Kidney (tissue), 14 donors: Measurements from ENCODE around the gene DNM1. TPM values are rescaled to one million over a fixed set of nuclear protein-coding genes. Genes with fewer than 3 reads are reported as not detected.

Experiments
- DNase-seq, 5 donors: peaks; one replicate each; pipeline ENCODE4 v3.0.0-alpha.2; 2013 to 2020
- FAIRE-seq: peaks from 2 replicates; lab custom pipeline; 2012; peaks lifted over from hg19 to GRCh38; lab: Jason Lieb, UNC
- H3K27ac ChIP-seq, 2 donors: one replicate each; pipeline ENCODE4 v1.7.0; 2013; ENCODE audit warnings: low read depth in 2 of 2, low read length in 2 of 2, inconsistent platforms in 1 of 2
- H3K27me3 ChIP-seq: one replicate; pipeline ENCODE4 v1.7.1; 2013; ENCODE audit warnings: low read length, inconsistent platforms; ENCODE audit not compliant: control insufficient read depth, insufficient read depth
- H3K36me3 ChIP-seq, 3 donors: one replicate each; pipeline versions ENCODE4 v1.7.0 to v1.7.1; 2013; ENCODE audit warnings: low read length in 3 of 3, control low read depth in 1 of 3, inconsistent platforms in 1 of 3; ENCODE audit not compliant: insufficient read depth in 3 of 3, control insufficient read depth in 2 of 3
- H3K4me1 ChIP-seq, 3 donors: one replicate each; pipeline versions ENCODE4 v1.7.0 to v1.7.1; 2013; ENCODE audit warnings: low read length in 3 of 3, inconsistent platforms in 1 of 3, low read depth in 1 of 3; ENCODE audit not compliant: control insufficient read depth in 2 of 3, insufficient read depth in 2 of 3
- H3K4me3 ChIP-seq, 3 donors: one replicate each; pipeline versions ENCODE4 v1.7.0 to v1.8.1; 2013; ENCODE audit warnings: low read length in 3 of 3, control low read depth in 1 of 3, inconsistent platforms in 1 of 3
- H3K9ac ChIP-seq, 3 donors: one replicate each; pipeline versions ENCODE4 v1.7.0 to v1.7.1; 2013; ENCODE audit warnings: low read length in 3 of 3, control low read depth in 1 of 3, inconsistent platforms in 1 of 3
- H3K9me3 ChIP-seq, 3 donors: one replicate each; pipeline versions ENCODE4 v1.7.0 to v1.7.1; 2013; ENCODE audit warnings: low read length in 3 of 3, control low read depth in 1 of 3, inconsistent platforms in 1 of 3; ENCODE audit not compliant: control insufficient read depth in 2 of 3, insufficient read depth in 1 of 3
- CTCF ChIP-seq: IDR thresholded peaks from 3 replicates; pipeline ENCODE4 v1.5.1; 2012; ENCODE audit warnings: mild to moderate bottlenecking, moderate library complexity, borderline replicate concordance; ENCODE audit not compliant: insufficient read depth; ENCODE audit errors: extremely low read depth
- intact Hi-C: fragments of 100-400 bp; cut with DNase I; formaldehyde crosslinking; loops from one replicate; pipeline ENCODE4 v1.11.1; 2022
- polyA plus RNA-seq: library from polyadenylated mRNA; stranded (reverse); fragments of 350-450 nt; fragmentation: Illumina TruSeq; extraction: RNeasy Lipid Tissue Mini Kit (QIAGEN cat#74804); gene quantifications from one replicate; pipeline ENCODE4 v1.2.3, GENCODE V29; 2014; ENCODE audit warnings: low read depth, low replicate concordance; ENCODE audit not compliant: insufficient read depth
- total RNA-seq: library from RNA; stranded (reverse); fragmentation: NEBNext Ultra II Directional; extraction: Animal tissue kit (Norgen Biotek cat#: 25700); gene quantifications from one replicate; pipeline ENCODE4 v1.2.1, GENCODE V29; 2021
- donor health status: control.
- donor health status: control.
- donor health status: control.
- donor health status: control.
- donor health status: control.
- donor health status: DM: yes; HTN: yes; CAD: no.
- donor health status: Normal renal cell carcinoma (clear cell type).

DNM1 gene
- total and polyA plus RNA-seq, 2 donors from 2014 or later, result 7.3 to 22.6 TPM

- H3K4me1 ChIP-seq, result peaks cover 0 to 6% (median 4%) of the 10 kb centered on the region in 3 donors
- H3K27ac ChIP-seq, result no peak overlapping the region
- DNase-seq (peak in 1 of 5 donors; percentile 48), FAIRE-seq (no peak)
- intact Hi-C loops, result no loop called here
- no peaks in the 10 kb centered on the region for H3K36me3 ChIP-seq
- TF ChIP-seq CTCF, result no peak
- no peak overlapping the region for H3K9ac ChIP-seq
- H3K27me3 ChIP-seq, result no peaks in the 10 kb centered on the region
- H3K9me3 ChIP-seq, result no peaks in the 10 kb centered on the region
- H3K4me3 ChIP-seq, result no peak overlapping the region
Observed at GRCh38 chr9:128242828-128243214, 39.6 kb downstream of the DNM1 start.

- DNase-seq (peak; percentile 38 to 89 (median 66)), FAIRE-seq (no peak)
- H3K9ac ChIP-seq, result no peak overlapping the region
Observed at GRCh38 chr9:128243215-128244018, 40.2 kb downstream of the DNM1 start.

GRCh38 chr9:128244091-128244836, 41.1 kb downstream of the DNM1 start:
- TF ChIP-seq CTCF, result no peak
- peak overlapping the region in 1 of 3 donors; percentile 73 for H3K4me3 ChIP-seq
- intact Hi-C loops, result no loop called here
- no peak overlapping the region for H3K27ac ChIP-seq
- H3K36me3 ChIP-seq, result no peaks in the 10 kb centered on the region
- no peaks in the 10 kb centered on the region for H3K27me3 ChIP-seq
- FAIRE-seq (no peak), DNase-seq (peak in 3 of 5 donors; percentile 33 to 78 (median 74))
- H3K9ac ChIP-seq, result peak overlapping the region in 1 of 3 donors; percentile 49
- no peaks in the 10 kb centered on the region for H3K9me3 ChIP-seq
- peaks cover 0 to 6% (median 4%) of the 10 kb centered on the region in 3 donors for H3K4me1 ChIP-seq

More at GRCh38 chr9:128243215-128244018, 40.2 kb downstream of the DNM1 start:
- H3K27ac ChIP-seq, result no peak overlapping the region
- intact Hi-C loops, result no loop called here
- H3K36me3 ChIP-seq, result no peaks in the 10 kb centered on the region
- no peak for TF ChIP-seq CTCF
- no peaks in the 10 kb centered on the region for H3K9me3 ChIP-seq
- peaks cover 0 to 6% (median 4%) of the 10 kb centered on the region in 3 donors for H3K4me1 ChIP-seq
- H3K27me3 ChIP-seq, result no peaks in the 10 kb centered on the region
- peak overlapping the region in 1 of 3 donors; percentile 73 for H3K4me3 ChIP-seq
